HCT116 (cell line): ENCODE measurements around the gene ASB11.

Source experiments
- ELF1 ChIP-seq: IDR thresholded peaks from 2 replicates; pipeline ENCODE4 v1.6.1; 2012; ENCODE audit warnings: low read depth, borderline replicate concordance
- SRF ChIP-seq: IDR thresholded peaks from 2 replicates; pipeline ENCODE4 v1.6.1; 2012; ENCODE audit warnings: low read depth
- TF ChIP-seq, protein P1 (sequence below), 3 experiments: fragments of 200-600 bp in 1 of 3; sonication (generic) in 1 of 3; IDR thresholded peaks in 2 of 3; conservative IDR thresholded peaks in 1 of 3; 2 replicates each; pipeline ENCODE4 v1.5.1; 2012 to 2017; ENCODE audit warnings: low read depth in 2 of 3, low read length in 2 of 3, antibody characterized with exemption in 1 of 3, borderline replicate concordance in 1 of 3, control low read depth in 1 of 3, mild to moderate bottlenecking in 1 of 3, mixed read lengths in 1 of 3, mixed run types in 1 of 3, moderate library complexity in 1 of 3; ENCODE audit not compliant: insufficient read depth in 1 of 3

GRCh38 chrX:15345976-15346375, 30.5 kb upstream of the ASB11 start:
- TF ChIP-seq, protein P1, sequence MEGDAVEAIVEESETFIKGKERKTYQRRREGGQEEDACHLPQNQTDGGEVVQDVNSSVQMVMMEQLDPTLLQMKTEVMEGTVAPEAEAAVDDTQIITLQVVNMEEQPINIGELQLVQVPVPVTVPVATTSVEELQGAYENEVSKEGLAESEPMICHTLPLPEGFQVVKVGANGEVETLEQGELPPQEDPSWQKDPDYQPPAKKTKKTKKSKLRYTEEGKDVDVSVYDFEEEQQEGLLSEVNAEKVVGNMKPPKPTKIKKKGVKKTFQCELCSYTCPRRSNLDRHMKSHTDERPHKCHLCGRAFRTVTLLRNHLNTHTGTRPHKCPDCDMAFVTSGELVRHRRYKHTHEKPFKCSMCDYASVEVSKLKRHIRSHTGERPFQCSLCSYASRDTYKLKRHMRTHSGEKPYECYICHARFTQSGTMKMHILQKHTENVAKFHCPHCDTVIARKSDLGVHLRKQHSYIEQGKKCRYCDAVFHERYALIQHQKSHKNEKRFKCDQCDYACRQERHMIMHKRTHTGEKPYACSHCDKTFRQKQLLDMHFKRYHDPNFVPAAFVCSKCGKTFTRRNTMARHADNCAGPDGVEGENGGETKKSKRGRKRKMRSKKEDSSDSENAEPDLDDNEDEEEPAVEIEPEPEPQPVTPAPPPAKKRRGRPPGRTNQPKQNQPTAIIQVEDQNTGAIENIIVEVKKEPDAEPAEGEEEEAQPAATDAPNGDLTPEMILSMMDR (IDR thresholded peaks at IDR 0.05 in 2 of 3, conservative IDR thresholded peaks at IDR 0.05 in 1 of 3; ENCODE audit: borderline replicate concordance in 1 of 3, insufficient read depth in 1 of 3, low read depth in 2 of 3, low read length in 2 of 3): no peak
- TF ChIP-seq ELF1: no peak
- TF ChIP-seq SRF: no peak
